GM12873 (cell line): ENCODE measurements around the gene MID1.

Source experiments
- CTCF ChIP-seq: IDR thresholded peaks from 2 replicates; pipeline ENCODE4 v1.5.1; 2012; ENCODE audit warnings: low read depth, mild to moderate bottlenecking, moderate library complexity, low read length, control low read depth; ENCODE audit not compliant: insufficient read depth; ENCODE audit errors: missing control alignments

MID1 gene

GRCh38 chrX:10507876-10508275 is 112.5 kb downstream of the MID1 start:
- no peak for TF ChIP-seq CTCF

GRCh38 chrX:10507181-10507580 is 113.2 kb downstream of the MID1 start:
- TF ChIP-seq CTCF = no peak

GRCh38 chrX:10506781-10507180 is 113.6 kb downstream of the MID1 start:
- no peak for TF ChIP-seq CTCF

DNA sequence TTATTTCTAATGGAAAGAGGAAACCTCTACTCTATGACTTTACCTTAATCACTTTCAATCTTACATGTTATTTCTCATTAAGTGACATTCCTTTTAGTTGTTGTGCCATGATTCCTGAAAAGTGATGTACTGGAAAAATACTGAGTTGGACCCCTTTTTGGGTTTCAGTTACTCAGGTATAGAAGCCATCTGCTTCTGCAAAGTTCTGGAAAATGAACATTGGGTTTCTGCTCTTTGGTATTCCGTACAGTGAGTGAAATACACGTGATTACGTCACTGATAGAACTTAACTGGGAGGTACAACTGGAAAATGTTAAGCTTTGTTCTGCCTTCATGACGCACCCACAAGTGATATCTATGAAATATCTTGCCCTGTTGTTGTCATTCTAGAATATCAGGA is 114.7 kb downstream of the MID1 start:
- TF ChIP-seq CTCF = no peak

GRCh38 chrX:10502961-10503360 is 117.4 kb downstream of the MID1 start:
- TF ChIP-seq CTCF = no peak

- no peak for TF ChIP-seq CTCF
Measured at GRCh38 chrX:10501611-10502010, 118.8 kb downstream of the MID1 start.

DNA sequence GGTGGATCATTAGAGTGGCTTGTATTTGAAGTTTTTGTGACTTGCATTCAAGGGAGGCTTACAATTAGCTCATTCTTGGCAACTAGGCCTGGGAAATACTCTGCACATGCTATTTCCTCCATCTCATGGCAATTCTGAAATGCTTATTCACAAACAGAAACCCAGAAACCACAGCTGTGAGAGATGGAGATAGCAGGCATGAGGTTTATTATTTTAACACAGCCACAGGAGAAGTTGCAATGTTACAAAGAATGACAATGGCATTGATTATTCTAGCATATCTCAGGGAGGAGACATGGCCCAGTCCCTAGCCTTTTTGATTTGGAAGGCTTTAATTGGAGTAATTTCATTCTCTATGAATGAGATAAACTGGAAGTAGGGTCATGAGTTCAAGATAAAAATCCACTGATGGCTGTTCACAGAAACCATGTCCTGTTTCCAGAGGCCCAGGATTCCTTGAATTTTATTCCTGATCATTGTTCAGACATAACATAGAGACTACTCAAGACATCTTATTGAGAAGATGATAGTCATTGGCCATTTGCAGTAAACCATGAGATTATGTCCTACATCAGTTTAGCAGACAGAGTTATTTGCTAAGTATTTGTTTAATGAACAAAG is 123.9 kb downstream of the MID1 start:
- no peak for TF ChIP-seq CTCF
